ENCODE measurements around the gene TEX50. TPM values are rescaled to one million over a fixed set of nuclear protein-coding genes. Genes with fewer than 3 reads are reported as not detected.
"Not testable (repeated sequence)": the region's sequence is repeated elsewhere in the genome, so short reads cannot be mapped to it uniquely, and the experiment has no call there.

Gene TEX50
- total RNA-seq, 1 experiment from 2014 or later, result not detected

DNA sequence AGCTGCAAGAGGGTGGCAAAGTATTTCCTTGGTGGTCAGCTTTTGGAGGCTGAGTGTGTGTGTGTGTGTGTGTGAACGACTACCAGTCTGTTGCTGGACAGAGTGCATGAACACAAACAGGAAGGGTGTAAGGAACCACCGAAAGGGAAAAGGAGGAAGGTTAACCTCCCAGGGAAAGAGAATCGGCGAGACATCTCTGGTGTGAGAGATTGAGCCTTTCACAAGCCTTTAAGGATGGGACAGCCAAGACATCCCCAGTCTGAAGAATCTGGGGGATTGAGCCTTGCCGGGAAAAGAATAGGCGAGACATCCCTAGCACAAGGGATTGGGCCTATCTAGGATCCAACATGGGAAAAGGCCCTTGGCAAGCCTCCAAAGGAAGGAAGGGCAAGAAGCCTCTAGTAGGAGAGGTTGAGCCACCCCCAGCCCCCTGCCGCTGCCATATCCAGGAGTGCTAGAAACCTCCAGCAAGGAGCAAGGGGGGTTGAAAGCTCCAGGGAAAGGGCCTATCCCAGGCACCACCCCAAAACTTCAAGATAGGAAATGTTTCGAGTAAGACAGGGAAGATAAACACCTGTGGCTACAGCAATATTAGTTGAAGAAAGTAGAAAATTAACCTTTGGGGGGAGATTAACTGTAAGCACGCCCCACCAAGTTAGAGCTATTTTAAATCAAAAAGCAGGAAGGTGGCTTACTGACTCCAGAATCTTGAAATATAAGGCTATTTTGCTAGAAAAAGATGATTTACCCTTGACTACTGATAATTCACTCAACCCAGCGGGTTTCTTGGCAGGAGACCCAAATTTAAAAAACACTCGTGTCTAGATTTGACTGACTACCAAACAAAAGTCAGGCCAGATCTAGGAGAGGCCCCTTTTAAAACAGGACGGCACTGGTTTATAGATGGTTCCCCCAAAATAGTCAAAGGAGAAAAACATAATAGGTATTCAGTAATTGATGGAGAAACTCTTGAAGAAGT, 3.2 kb downstream of the TEX50 start:
- no peaks in the 10 kb centered on the region for H3K79me2 ChIP-seq (ENCODE audit: low read length)
- BruUV-seq (replicated peaks), result no TSS peak
- CTCF ChIA-PET, result no interaction called here

DNA sequence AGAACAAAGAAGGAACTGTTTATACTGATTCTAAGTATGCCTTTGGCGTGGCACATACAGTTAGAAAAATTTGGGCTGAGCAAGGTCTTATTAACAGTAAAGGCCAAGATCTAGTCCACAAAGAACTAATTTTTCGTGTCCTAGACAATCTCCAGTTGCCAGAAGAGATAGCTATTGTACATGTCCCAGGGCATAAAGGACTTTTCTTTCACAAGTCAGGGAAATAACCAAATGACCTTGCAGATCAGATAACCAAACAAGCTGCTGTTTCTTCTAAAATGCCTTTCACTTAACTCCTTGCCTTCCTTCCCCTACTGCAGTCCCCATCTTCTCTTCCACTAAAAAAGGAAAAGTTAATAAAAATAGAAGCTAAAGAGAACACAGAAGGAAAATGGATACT, 4.0 kb downstream of the TEX50 start:
- Histone ChIP-seq H3K4me1 (ENCODE audit: insufficient read depth, low read length) (no peaks in the 10 kb centered on the region), H3F3A (ENCODE audit: low read length, unreplicated experiment) (no peaks in the 10 kb centered on the region), H3K9me2 (replicated peaks; ENCODE audit: low read length) (no peaks in the 10 kb centered on the region), H3K4me3 (ENCODE audit: low read length) (no peak overlapping the region), H3K9ac (ENCODE audit: low read length) (no peak overlapping the region), H3K4me2 (ENCODE audit: low read length) (no peak overlapping the region), H3K79me2 (ENCODE audit: low read length) (no peaks in the 10 kb centered on the region), H3K9me3 (ENCODE audit: low read length) (peaks cover 8% of the 10 kb centered on the region; the same call in 1 of the 2 replicates), H2AFZ (ENCODE audit: low read length) (no peak overlapping the region), H3K36me3 (ENCODE audit: low read depth, low read length) (no peaks in the 10 kb centered on the region), H4K20me1 (ENCODE audit: low read length) (no peaks in the 10 kb centered on the region), H3K27ac (ENCODE audit: low read length) (no peak overlapping the region), H3K27me3 (ENCODE audit: low read length) (no peaks in the 10 kb centered on the region)
- ATAC-seq (no peak), DNase-seq (no peak)
- TF ChIP-seq EZH2phosphoT487 (IDR thresholded peaks at IDR 0.05; ENCODE audit: borderline replicate concordance, low read length) (no peak), EZH2 (IDR thresholded peaks at IDR 0.05; ENCODE audit: low read length, unreplicated experiment) (no peak)
- TF ChIP-seq, protein P1, sequence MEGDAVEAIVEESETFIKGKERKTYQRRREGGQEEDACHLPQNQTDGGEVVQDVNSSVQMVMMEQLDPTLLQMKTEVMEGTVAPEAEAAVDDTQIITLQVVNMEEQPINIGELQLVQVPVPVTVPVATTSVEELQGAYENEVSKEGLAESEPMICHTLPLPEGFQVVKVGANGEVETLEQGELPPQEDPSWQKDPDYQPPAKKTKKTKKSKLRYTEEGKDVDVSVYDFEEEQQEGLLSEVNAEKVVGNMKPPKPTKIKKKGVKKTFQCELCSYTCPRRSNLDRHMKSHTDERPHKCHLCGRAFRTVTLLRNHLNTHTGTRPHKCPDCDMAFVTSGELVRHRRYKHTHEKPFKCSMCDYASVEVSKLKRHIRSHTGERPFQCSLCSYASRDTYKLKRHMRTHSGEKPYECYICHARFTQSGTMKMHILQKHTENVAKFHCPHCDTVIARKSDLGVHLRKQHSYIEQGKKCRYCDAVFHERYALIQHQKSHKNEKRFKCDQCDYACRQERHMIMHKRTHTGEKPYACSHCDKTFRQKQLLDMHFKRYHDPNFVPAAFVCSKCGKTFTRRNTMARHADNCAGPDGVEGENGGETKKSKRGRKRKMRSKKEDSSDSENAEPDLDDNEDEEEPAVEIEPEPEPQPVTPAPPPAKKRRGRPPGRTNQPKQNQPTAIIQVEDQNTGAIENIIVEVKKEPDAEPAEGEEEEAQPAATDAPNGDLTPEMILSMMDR (conservative IDR thresholded peaks at IDR 0.05; ENCODE audit: low read depth, low read length), result no peak
- CTCF ChIA-PET, result interaction anchor here (0.6 kb wide), 1 partner anchor 145 kb away, joined by 3 read pairs; no protein-coding TSS in a partner anchor
- no TSS peak for BruUV-seq (replicated peaks)
- intact Hi-C loops (cut with micrococcal nuclease), result no loop called here
- POLR2A ChIA-PET (ENCODE audit: unreplicated experiment), result no interaction called here

More for the DNA sequence above, 3.2 kb downstream of the TEX50 start:
- no peak overlapping the region for H3K4me2 ChIP-seq (ENCODE audit: low read length)
- no peaks in the 10 kb centered on the region for H4K20me1 ChIP-seq (ENCODE audit: low read length)
- no peak overlapping the region for H3K4me3 ChIP-seq (ENCODE audit: low read length)
- no peak overlapping the region for H2AFZ ChIP-seq (ENCODE audit: low read length)
- no peak for DNase-seq
- intact Hi-C loops (cut with micrococcal nuclease), result no loop called here
- H3K27me3 ChIP-seq (ENCODE audit: low read length), result no peaks in the 10 kb centered on the region
- no peak for ATAC-seq
- no peaks in the 10 kb centered on the region for H3K36me3 ChIP-seq (ENCODE audit: low read depth, low read length)
- H3K9ac ChIP-seq (ENCODE audit: low read length), result no peak overlapping the region
- TF ChIP-seq EZH2phosphoT487 (IDR thresholded peaks at IDR 0.05; ENCODE audit: borderline replicate concordance, low read length) (no peak), EZH2 (IDR thresholded peaks at IDR 0.05; ENCODE audit: low read length, unreplicated experiment) (no peak)
- TF ChIP-seq, protein P1 (conservative IDR thresholded peaks at IDR 0.05; ENCODE audit: low read depth, low read length), result no peak
- H3K27ac ChIP-seq (ENCODE audit: low read length), result no peak overlapping the region
- no peaks in the 10 kb centered on the region for H3K4me1 ChIP-seq (ENCODE audit: insufficient read depth, low read length)
- POLR2A ChIA-PET (ENCODE audit: unreplicated experiment), result no interaction called here
- H3K9me3 ChIP-seq (ENCODE audit: low read length), result peaks cover 8% of the 10 kb centered on the region; the same call in 1 of the 2 replicates
- no peaks in the 10 kb centered on the region for H3K9me2 ChIP-seq (replicated peaks; ENCODE audit: low read length)
- H3F3A ChIP-seq (ENCODE audit: low read length, unreplicated experiment), result no peaks in the 10 kb centered on the region

DNA sequence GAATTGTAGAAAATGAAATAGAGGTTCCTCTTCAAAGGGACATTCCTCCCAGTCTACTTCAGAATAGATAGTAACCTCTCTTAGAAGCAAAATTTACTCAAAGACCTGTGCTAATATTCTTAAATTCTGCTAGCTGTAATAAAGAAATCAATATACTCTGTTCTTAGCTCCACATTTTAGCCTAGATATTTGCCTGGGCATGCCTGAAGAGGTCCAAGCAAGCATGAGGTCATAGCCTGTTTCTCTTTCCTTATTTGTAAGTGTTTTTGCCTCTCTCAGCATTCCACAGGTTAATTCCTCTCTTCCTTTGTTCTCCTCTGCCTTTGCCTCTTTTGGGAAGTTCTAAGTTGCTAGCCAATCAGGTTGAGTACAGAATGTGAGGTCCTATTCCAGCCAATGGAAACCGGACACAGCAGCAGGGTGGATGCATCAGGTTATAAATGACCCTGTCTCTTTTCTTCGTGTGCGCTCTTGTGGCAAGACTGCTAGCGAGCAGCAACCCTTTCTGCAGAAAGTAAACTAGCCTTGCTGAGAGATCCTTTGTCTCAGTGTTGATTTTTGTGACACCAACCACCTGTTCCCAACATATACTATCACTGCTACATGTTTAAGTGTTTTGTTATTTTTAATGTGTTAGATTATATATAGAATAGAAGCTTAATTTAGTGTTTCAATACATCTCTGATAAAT, 7.5 kb downstream of the TEX50 start:
- H3K79me2 ChIP-seq (ENCODE audit: low read length); H3K27ac ChIP-seq (ENCODE audit: low read length); H3K9me2 ChIP-seq (replicated peaks; ENCODE audit: low read length); BruUV-seq (replicated peaks); H3K9me3 ChIP-seq (ENCODE audit: low read length); H3K36me3 ChIP-seq (ENCODE audit: low read depth, low read length); CTCF ChIA-PET; POLR2A ChIA-PET (ENCODE audit: unreplicated experiment); H3K9ac ChIP-seq (ENCODE audit: low read length); DNase-seq; H3K4me2 ChIP-seq (ENCODE audit: low read length); intact Hi-C loops (cut with micrococcal nuclease); H4K20me1 ChIP-seq (ENCODE audit: low read length); H3F3A ChIP-seq (ENCODE audit: low read length, unreplicated experiment); H3K27me3 ChIP-seq (ENCODE audit: low read length); H2AFZ ChIP-seq (ENCODE audit: low read length); ATAC-seq; H3K4me3 ChIP-seq (ENCODE audit: low read length); H3K4me1 ChIP-seq (ENCODE audit: insufficient read depth, low read length): not testable (repeated sequence)
